PC-3 (cell line): ENCODE data around the gene HIGD1B. TPM values are rescaled to one million over a fixed set of nuclear protein-coding genes. Genes with fewer than 3 reads are reported as not detected.
A peak's percentile ranks its signal among the peaks of the same experiment; 100 is the strongest.

Source experiments
- ATAC-seq: fragments of 200-7000 bp; cut with Tn5 transposase; 2 replicates; pipeline ENCODE4 v1.9.1; 2020; ENCODE audit warnings: mild to moderate bottlenecking, moderate library complexity
- BruUV-seq: library from RNA; stranded (reverse); fragments of 400-500 nt; replicated peaks from 2 replicates; lab custom pipeline; 2021; lab: Mats Ljungman, UMichigan
- CTCF ChIA-PET: fragments of 300-600 bp; sonication (Branson Sonifier 250); formaldehyde crosslinking; loops from one replicate; lab custom pipeline; 2022; ENCODE audit warnings: antibody characterized with exemption; lab: Charles Lee
- POLR2A ChIA-PET: fragments of 300-600 bp; sonication (Branson Sonifier 250); formaldehyde crosslinking; loops from one replicate; lab custom pipeline; 2022; ENCODE audit warnings: antibody characterized with exemption; ENCODE audit not compliant: unreplicated experiment; lab: Charles Lee
- DNase-seq: peaks from one replicate; pipeline ENCODE4 v3.0.0-alpha.2; 2015
- H2AFZ ChIP-seq: fragments of 300-600 bp; sonication (generic); 2 replicates; pipeline ENCODE4 v1.6.0; 2016; ENCODE audit warnings: antibody characterized with exemption, low read length
- H3F3A ChIP-seq: fragments of 300-600 bp; sonication (generic); one replicate; pipeline ENCODE4 v1.6.0; 2017; ENCODE audit warnings: antibody characterized with exemption, low read length, control low read depth, mild to moderate bottlenecking; ENCODE audit not compliant: unreplicated experiment
- H3K27ac ChIP-seq: fragments of 300-600 bp; sonication (generic); 2 replicates; pipeline ENCODE4 v1.5.1; 2016; ENCODE audit warnings: mild to moderate bottlenecking, low read length
- H3K27me3 ChIP-seq: fragments of 300-600 bp; sonication (generic); 2 replicates; pipeline ENCODE4 v1.6.1; 2016; ENCODE audit warnings: low read length, mixed read lengths
- H3K36me3 ChIP-seq: fragments of 300-600 bp; sonication (generic); 2 replicates; pipeline ENCODE4 v1.6.1; 2016; ENCODE audit warnings: low read depth, mixed run types, low read length, mixed read lengths
- H3K4me1 ChIP-seq: fragments of 300-600 bp; sonication (generic); 2 replicates; pipeline ENCODE4 v1.5.1; 2016; ENCODE audit warnings: low read length; ENCODE audit not compliant: insufficient read depth
- H3K4me2 ChIP-seq: fragments of 300-600 bp; sonication (generic); 2 replicates; pipeline ENCODE4 v1.6.0; 2016; ENCODE audit warnings: low read length
- H3K4me3 ChIP-seq: fragments of 300-600 bp; sonication (generic); 2 replicates; pipeline ENCODE4 v1.5.1; 2016; ENCODE audit warnings: mild to moderate bottlenecking, low read length, mixed read lengths
- H3K79me2 ChIP-seq: fragments of 300-600 bp; sonication (generic); 2 replicates; pipeline ENCODE4 v1.6.1; 2017; ENCODE audit warnings: low read length, mixed read lengths
- H3K9ac ChIP-seq: fragments of 300-600 bp; sonication (generic); 2 replicates; pipeline ENCODE4 v1.6.0; 2016; ENCODE audit warnings: mild to moderate bottlenecking, low read length
- H3K9me2 ChIP-seq: fragments of 300-600 bp; sonication (generic); replicated peaks from 2 replicates; pipeline ENCODE4 v1.6.1; 2016; ENCODE audit warnings: mixed run types, low read length, mixed read lengths
- H3K9me3 ChIP-seq: fragments of 300-600 bp; sonication (generic); 2 replicates; pipeline ENCODE4 v1.6.1; 2016; ENCODE audit warnings: low read length, mixed read lengths
- H4K20me1 ChIP-seq: fragments of 300-600 bp; sonication (generic); 2 replicates; pipeline ENCODE4 v1.6.1; 2016; ENCODE audit warnings: low read length, mixed read lengths
- CTCF ChIP-seq: fragments of 300-600 bp; sonication (generic); conservative IDR thresholded peaks from 2 replicates; pipeline ENCODE4 v1.5.1; 2017; ENCODE audit warnings: antibody characterized with exemption, low read depth, mild to moderate bottlenecking, low read length
- EZH2 ChIP-seq: fragments of 300-600 bp; sonication (generic); IDR thresholded peaks from one replicate; pipeline ENCODE4 v1.6.1; 2017; ENCODE audit warnings: antibody characterized with exemption, mild to moderate bottlenecking, low read length; ENCODE audit not compliant: unreplicated experiment
- EZH2phosphoT487 ChIP-seq: fragments of 300-600 bp; sonication (generic); IDR thresholded peaks from 2 replicates; pipeline ENCODE4 v1.6.1; 2018; ENCODE audit warnings: mild to moderate bottlenecking, antibody characterized with exemption, low read length, borderline replicate concordance
- intact Hi-C: fragments of 100-400 bp; cut with micrococcal nuclease; formaldehyde crosslinking; loops from 2 replicates; pipeline ENCODE4 v1.9.0; 2023
- total RNA-seq: library from RNA; depleted of rRNA; stranded (reverse); fragments of >200 nt; gene quantifications from 2 replicates; pipeline ENCODE4 v1.2.3, GENCODE V29; 2014

Gene HIGD1B
- total RNA-seq, 1 experiment from 2014 or later, result not detected

GRCh38 chr17:44831371-44831770 is 16.3 kb upstream of the HIGD1B start:
- Histone ChIP-seq H3K79me2 (peaks cover 35% of the 10 kb centered on the region), H3K27me3 (no peaks in the 10 kb centered on the region), H3K4me3 (no peak overlapping the region), H2AFZ (no peak overlapping the region), H3K9me2 (no peaks in the 10 kb centered on the region), H3F3A (no peaks in the 10 kb centered on the region), H4K20me1 (no peaks in the 10 kb centered on the region), H3K36me3 (no peaks in the 10 kb centered on the region), H3K4me1 (peaks cover 22% of the 10 kb centered on the region), H3K9ac (no peak overlapping the region), H3K27ac (no peak overlapping the region), H3K4me2 (no peak overlapping the region), H3K9me3 (no peaks in the 10 kb centered on the region)
- intact Hi-C loops, result no loop called here
- TF ChIP-seq EZH2 (no peak), EZH2phosphoT487 (no peak), CTCF (no peak)
- DNase-seq (no peak), ATAC-seq (no peak)
- BruUV-seq, result no TSS peak
- CTCF ChIA-PET, result interaction anchor here (0.7 to 1.4 kb wide), 3 partner anchors 15 to 56 kb away, joined by 4 to 7 read pairs (median 4); no protein-coding TSS in a partner anchor
- POLR2A ChIA-PET, result no interaction called here

GRCh38 chr17:44832805-44833204 is 14.9 kb upstream of the HIGD1B start:
- no peak overlapping the region for H3K27ac ChIP-seq
- no TSS peak for BruUV-seq
- no peaks in the 10 kb centered on the region for H3K36me3 ChIP-seq
- intact Hi-C loops, result no loop called here
- H2AFZ ChIP-seq, result no peak overlapping the region
- no peak overlapping the region for H3K9ac ChIP-seq
- H3K79me2 ChIP-seq, result peaks cover 21% of the 10 kb centered on the region
- H3K4me3 ChIP-seq, result no peak overlapping the region
- H3K9me2 ChIP-seq, result no peaks in the 10 kb centered on the region
- H4K20me1 ChIP-seq, result no peaks in the 10 kb centered on the region
- no peak for ATAC-seq
- no peaks in the 10 kb centered on the region for H3F3A ChIP-seq
- POLR2A ChIA-PET, result no interaction called here
- no peak overlapping the region for H3K4me2 ChIP-seq
- DNase-seq, result no peak
- no peak for TF ChIP-seq CTCF
- no peak for TF ChIP-seq EZH2phosphoT487
- no peak for TF ChIP-seq EZH2
- H3K4me1 ChIP-seq, result peaks cover 18% of the 10 kb centered on the region
- no peaks in the 10 kb centered on the region for H3K27me3 ChIP-seq
- CTCF ChIA-PET, result no interaction called here
- no peaks in the 10 kb centered on the region for H3K9me3 ChIP-seq

- ATAC-seq (no peak), DNase-seq (peak; percentile 42)
- Histone ChIP-seq H3K27me3 (no peaks in the 10 kb centered on the region), H3K27ac (no peak overlapping the region), H3K36me3 (no peaks in the 10 kb centered on the region), H2AFZ (no peak overlapping the region), H3K9ac (no peak overlapping the region), H3K79me2 (no peaks in the 10 kb centered on the region), H3F3A (no peaks in the 10 kb centered on the region), H3K9me2 (no peaks in the 10 kb centered on the region), H3K4me1 (no peaks in the 10 kb centered on the region; the same call in 1 of the 2 replicates), H3K4me3 (no peak overlapping the region), H3K4me2 (no peak overlapping the region), H3K9me3 (no peaks in the 10 kb centered on the region), H4K20me1 (no peaks in the 10 kb centered on the region)
- POLR2A ChIA-PET, result interaction anchor here (0.6 kb wide), 1 partner anchor 254 kb away, joined by 13 read pairs; no protein-coding TSS in a partner anchor
- TF ChIP-seq EZH2 (no peak), CTCF (no peak), EZH2phosphoT487 (no peak)
- CTCF ChIA-PET, result interaction anchor here (0.6 kb wide), 3 partner anchors 9 to 103 kb away, joined by 3 to 10 read pairs (median 6); no protein-coding TSS in a partner anchor
- intact Hi-C loops, result no loop called here
- no TSS peak for BruUV-seq
These were observed 10.5 kb upstream of the HIGD1B start for GRCh38 chr17:44837196-44837595.
